Measurements from ENCODE around the gene TEX264.

Gene TEX264

GRCh38 chr3:51678186-51678585, 7.1 kb downstream of the TEX264 start:
- Histone ChIP-seq H3K4me3 (ENCODE audit: low read depth, low read length, poor library complexity, severe bottlenecking) (no peak overlapping the region), H3K79me2 (ENCODE audit: insufficient read depth, low read length) (no peaks in the 10 kb centered on the region), H4K20me1 (ENCODE audit: insufficient read depth, low read length) (no peaks in the 10 kb centered on the region), H3K4me2 (ENCODE audit: low read length) (no peak overlapping the region), H3F3A (ENCODE audit: insufficient read depth, low read length) (no peaks in the 10 kb centered on the region), H3K4me1 (ENCODE audit: insufficient read depth, low read length, severe bottlenecking) (peaks cover 28% of the 10 kb centered on the region), H3K27me3 (ENCODE audit: insufficient read depth, low read length) (no peaks in the 10 kb centered on the region), H3K36me3 (ENCODE audit: insufficient read depth, low read length) (peaks cover 56% of the 10 kb centered on the region), H3K9ac (ENCODE audit: low read length) (no peak overlapping the region), H3K9me3 (ENCODE audit: low read length) (no peaks in the 10 kb centered on the region), H2AFZ (ENCODE audit: low read length) (no peak overlapping the region), H3K9me2 (ENCODE audit: low read depth, low read length) (no peaks in the 10 kb centered on the region), H3K27ac (ENCODE audit: low read depth, low read length, poor library complexity, severe bottlenecking) (no peak overlapping the region)
- TF ChIP-seq CTCF (IDR thresholded peaks at IDR 0.05; ENCODE audit: low read length) (no peak), EZH2 (IDR thresholded peaks at IDR 0.05; ENCODE audit: borderline replicate concordance, low read length) (no peak)

- H3K9me3 ChIP-seq (ENCODE audit: low read length): no peaks in the 10 kb centered on the region
- TF ChIP-seq EZH2 (IDR thresholded peaks at IDR 0.05; ENCODE audit: borderline replicate concordance, low read length) (no peak), CTCF (IDR thresholded peaks at IDR 0.05; ENCODE audit: low read length) (no peak)
- no peak overlapping the region for H3K27ac ChIP-seq (ENCODE audit: low read depth, low read length, poor library complexity, severe bottlenecking)
- no peak overlapping the region for H3K4me2 ChIP-seq (ENCODE audit: low read length)
- H3K4me3 ChIP-seq (ENCODE audit: low read depth, low read length, poor library complexity, severe bottlenecking): no peak overlapping the region
- H3K9me2 ChIP-seq (ENCODE audit: low read depth, low read length): no peaks in the 10 kb centered on the region
- H2AFZ ChIP-seq (ENCODE audit: low read length): no peak overlapping the region
- no peaks in the 10 kb centered on the region for H4K20me1 ChIP-seq (ENCODE audit: insufficient read depth, low read length)
- H3K9ac ChIP-seq (ENCODE audit: low read length): no peak overlapping the region
- no peaks in the 10 kb centered on the region for H3F3A ChIP-seq (ENCODE audit: insufficient read depth, low read length)
- H3K27me3 ChIP-seq (ENCODE audit: insufficient read depth, low read length): no peaks in the 10 kb centered on the region
- H3K4me1 ChIP-seq (ENCODE audit: insufficient read depth, low read length, severe bottlenecking): peaks cover 24% of the 10 kb centered on the region
- peaks cover 59% of the 10 kb centered on the region for H3K36me3 ChIP-seq (ENCODE audit: insufficient read depth, low read length)
- H3K79me2 ChIP-seq (ENCODE audit: insufficient read depth, low read length): no peaks in the 10 kb centered on the region
Observed at GRCh38 chr3:51678641-51679040, 7.6 kb downstream of the TEX264 start.

- Histone ChIP-seq H2AFZ (ENCODE audit: low read length) (no peak overlapping the region), H3K9ac (ENCODE audit: low read length) (no peak overlapping the region), H4K20me1 (ENCODE audit: insufficient read depth, low read length) (no peaks in the 10 kb centered on the region), H3K36me3 (ENCODE audit: insufficient read depth, low read length) (peaks cover 65% of the 10 kb centered on the region), H3K9me2 (ENCODE audit: low read depth, low read length) (no peaks in the 10 kb centered on the region), H3K4me2 (ENCODE audit: low read length) (no peak overlapping the region; the same call in 1 of the 2 replicates), H3K27ac (ENCODE audit: low read depth, low read length, poor library complexity, severe bottlenecking) (no peak overlapping the region), H3K79me2 (ENCODE audit: insufficient read depth, low read length) (no peaks in the 10 kb centered on the region), H3K4me1 (ENCODE audit: insufficient read depth, low read length, severe bottlenecking) (peaks cover 22% of the 10 kb centered on the region), H3K27me3 (ENCODE audit: insufficient read depth, low read length) (no peaks in the 10 kb centered on the region), H3K9me3 (ENCODE audit: low read length) (no peaks in the 10 kb centered on the region), H3F3A (ENCODE audit: insufficient read depth, low read length) (no peaks in the 10 kb centered on the region), H3K4me3 (ENCODE audit: low read depth, low read length, poor library complexity, severe bottlenecking) (no peak overlapping the region)
- TF ChIP-seq CTCF (IDR thresholded peaks at IDR 0.05; ENCODE audit: low read length): no peak
- TF ChIP-seq EZH2 (IDR thresholded peaks at IDR 0.05; ENCODE audit: borderline replicate concordance, low read length): no peak
Observed at GRCh38 chr3:51679318-51679717, 8.3 kb downstream of the TEX264 start.
